Measurements from ENCODE around the gene ESRP2.

The ESRP2 gene

GRCh38 chr16:68214726-68215125 lies 21.2 kb downstream of the ESRP2 start:
- no peak for DNase-seq

GRCh38 chr16:68206245-68206644 lies 29.7 kb downstream of the ESRP2 start:
- DNase-seq = no peak

- peak; percentile 84 for DNase-seq
Measured at GRCh38 chr16:68202091-68202519, 33.8 kb downstream of the ESRP2 start.

- DNase-seq = no peak
Measured at GRCh38 chr16:68200088-68200783, 35.7 kb downstream of the ESRP2 start.

GRCh38 chr16:68197250-68197649 lies 38.7 kb downstream of the ESRP2 start:
- no peak for DNase-seq

- no peak for DNase-seq
Measured at GRCh38 chr16:68194251-68194650, 41.7 kb downstream of the ESRP2 start.

- DNase-seq = no peak
Measured at GRCh38 chr16:68190736-68191510, 45.0 kb downstream of the ESRP2 start.

GRCh38 chr16:68190081-68190480 lies 45.8 kb downstream of the ESRP2 start:
- DNase-seq = no peak

- DNase-seq = no peak
Measured at GRCh38 chr16:68188170-68188569, 47.8 kb downstream of the ESRP2 start.

- DNase-seq = no peak
Measured at GRCh38 chr16:68187505-68187904, 48.4 kb downstream of the ESRP2 start.

GRCh38 chr16:68186877-68187276 lies 49.0 kb downstream of the ESRP2 start:
- DNase-seq = no peak

- DNase-seq = no peak
Measured at GRCh38 chr16:68183046-68183445, 52.9 kb downstream of the ESRP2 start.

GRCh38 chr16:68179855-68180254 lies 56.1 kb downstream of the ESRP2 start:
- DNase-seq = no peak

- no peak for DNase-seq
Measured at GRCh38 chr16:68179196-68179795, 56.6 kb downstream of the ESRP2 start.

Measured in NCI-H2171 treated with DMSO at 0.1 percent for 48 hours (cell line).